Loucy (cell line): ENCODE data around the gene TANGO6.

Experiments
- H2AFZ ChIP-seq: fragments of 200-600 bp; sonication (generic); 2 replicates; pipeline ENCODE4 v1.6.0; 2016; ENCODE audit warnings: antibody characterized with exemption, mild to moderate bottlenecking, low read length, moderate library complexity
- H3F3A ChIP-seq: fragments of 200-600 bp; 2 replicates; pipeline ENCODE4 v1.6.0; 2016; ENCODE audit warnings: antibody characterized with exemption, low read depth, mild to moderate bottlenecking
- H3K27me3 ChIP-seq: fragments of 200-600 bp; sonication (generic); 2 replicates; pipeline ENCODE4 v1.6.1; 2014; ENCODE audit warnings: low read length, mild to moderate bottlenecking; ENCODE audit not compliant: insufficient read depth, poor library complexity, severe bottlenecking
- H3K36me3 ChIP-seq: fragments of 200-600 bp; sonication (generic); 2 replicates; pipeline ENCODE4 v1.6.1; 2016; ENCODE audit warnings: low read length; ENCODE audit not compliant: insufficient read depth
- H3K4me1 ChIP-seq: fragments of 200-600 bp; sonication (generic); 2 replicates; pipeline ENCODE4 v1.5.1; 2014; ENCODE audit warnings: low read length, mild to moderate bottlenecking; ENCODE audit not compliant: insufficient read depth, poor library complexity, severe bottlenecking
- H3K4me2 ChIP-seq: fragments of 200-600 bp; sonication (generic); 2 replicates; pipeline ENCODE4 v1.6.0; 2014; ENCODE audit warnings: antibody characterized with exemption, low read length, low read depth, mild to moderate bottlenecking; ENCODE audit not compliant: poor library complexity, severe bottlenecking
- H3K4me3 ChIP-seq: fragments of 200-600 bp; sonication (generic); 2 replicates; pipeline ENCODE4 v1.5.1; 2014; ENCODE audit warnings: low read length, mild to moderate bottlenecking, mixed read lengths; ENCODE audit not compliant: poor library complexity, severe bottlenecking
- H3K79me2 ChIP-seq: fragments of 200-600 bp; sonication (generic); 2 replicates; pipeline ENCODE4 v1.6.1; 2014; ENCODE audit warnings: low read length; ENCODE audit not compliant: insufficient read depth
- H3K9ac ChIP-seq: fragments of 200-600 bp; sonication (generic); 2 replicates; pipeline ENCODE4 v1.6.0; 2014; ENCODE audit warnings: mild to moderate bottlenecking, low read depth, low read length, moderate library complexity; ENCODE audit not compliant: poor library complexity, severe bottlenecking
- H3K9me2 ChIP-seq: fragments of 200-600 bp; sonication (generic); replicated peaks from 2 replicates; pipeline ENCODE4 v1.6.1; 2016; ENCODE audit warnings: low read depth, low read length, mixed read lengths
- H3K9me3 ChIP-seq: fragments of 200-600 bp; sonication (generic); 2 replicates; pipeline ENCODE4 v1.6.1; 2014; ENCODE audit warnings: mild to moderate bottlenecking, antibody characterized with exemption, low read length, low read depth; ENCODE audit not compliant: insufficient read depth
- H4K20me1 ChIP-seq: fragments of 200-600 bp; sonication (generic); 2 replicates; pipeline ENCODE4 v1.6.0; 2014; ENCODE audit warnings: antibody characterized with exemption, low read length, mild to moderate bottlenecking; ENCODE audit not compliant: insufficient read depth, poor library complexity, severe bottlenecking
- CTCF ChIP-seq: fragments of 200-600 bp; sonication (generic); conservative IDR thresholded peaks from 2 replicates; pipeline ENCODE4 v1.5.1; 2014; ENCODE audit warnings: mild to moderate bottlenecking, antibody characterized with exemption, low read length
- EZH2phosphoT487 ChIP-seq: fragments of 200-600 bp; IDR thresholded peaks from 2 replicates; pipeline ENCODE4 v1.6.1; 2018; ENCODE audit warnings: antibody characterized with exemption, mild to moderate bottlenecking, moderate library complexity, borderline replicate concordance

The TANGO6 gene

GRCh38 chr16:68909099-68909733 is 65.9 kb downstream of the TANGO6 start:
- no peak overlapping the region for H2AFZ ChIP-seq
- no peaks in the 10 kb centered on the region for H3K9me2 ChIP-seq
- no peaks in the 10 kb centered on the region for H3K79me2 ChIP-seq
- H3K4me2 ChIP-seq: no peak overlapping the region
- no peaks in the 10 kb centered on the region for H3F3A ChIP-seq
- no peaks in the 10 kb centered on the region for H3K27me3 ChIP-seq
- H3K9ac ChIP-seq: no peak overlapping the region
- no peaks in the 10 kb centered on the region for H4K20me1 ChIP-seq
- H3K4me3 ChIP-seq: no peak overlapping the region
- H3K36me3 ChIP-seq: no peaks in the 10 kb centered on the region
- TF ChIP-seq EZH2phosphoT487 (no peak), CTCF (no peak)
- H3K9me3 ChIP-seq: no peaks in the 10 kb centered on the region
- H3K4me1 ChIP-seq: no peaks in the 10 kb centered on the region

- TF ChIP-seq EZH2phosphoT487: no peak
- TF ChIP-seq CTCF: no peak
- H3K79me2 ChIP-seq: no peaks in the 10 kb centered on the region
- H3K4me1 ChIP-seq: no peaks in the 10 kb centered on the region
- H3K36me3 ChIP-seq: no peaks in the 10 kb centered on the region
- no peak overlapping the region for H3K4me2 ChIP-seq
- no peak overlapping the region for H2AFZ ChIP-seq
- H3K9ac ChIP-seq: no peak overlapping the region
- no peaks in the 10 kb centered on the region for H3K9me2 ChIP-seq
- H3K4me3 ChIP-seq: no peak overlapping the region
- H3K9me3 ChIP-seq: no peaks in the 10 kb centered on the region
- H3F3A ChIP-seq: no peaks in the 10 kb centered on the region
- H4K20me1 ChIP-seq: no peaks in the 10 kb centered on the region
- H3K27me3 ChIP-seq: no peaks in the 10 kb centered on the region
Measured at GRCh38 chr16:68910051-68910450, 66.7 kb downstream of the TANGO6 start.

- H3K9me3 ChIP-seq: no peaks in the 10 kb centered on the region
- H3K9me2 ChIP-seq: no peaks in the 10 kb centered on the region
- H3K36me3 ChIP-seq: no peaks in the 10 kb centered on the region
- no peak overlapping the region for H2AFZ ChIP-seq
- H3K4me3 ChIP-seq: no peak overlapping the region
- no peaks in the 10 kb centered on the region for H3K27me3 ChIP-seq
- H3K79me2 ChIP-seq: no peaks in the 10 kb centered on the region
- H3K9ac ChIP-seq: no peak overlapping the region
- no peak for TF ChIP-seq EZH2phosphoT487
- no peak for TF ChIP-seq CTCF
- no peaks in the 10 kb centered on the region for H4K20me1 ChIP-seq
- H3K4me2 ChIP-seq: no peak overlapping the region
- no peaks in the 10 kb centered on the region for H3K4me1 ChIP-seq
- H3F3A ChIP-seq: no peaks in the 10 kb centered on the region
Measured at GRCh38 chr16:68915589-68915988, 72.3 kb downstream of the TANGO6 start.
